ENCODE measurements around the gene POLDIP2.
"Not testable (repeated sequence)": the region's sequence is repeated elsewhere in the genome, so short reads cannot be mapped to it uniquely, and the experiment has no call there.

POLDIP2 gene

GRCh38 chr17:28340374-28340773 lies 17.0 kb downstream of the POLDIP2 start:
- DNase-seq (ENCODE audit: low read depth, low spot score) = no peak
- in situ Hi-C loops (cut with HindIII; ENCODE audit: low sequenced_read_pairs) = no loop called here
- H3K4me3 ChIP-seq (ENCODE audit: low read depth, low read length) = no peak overlapping the region
- TF ChIP-seq, protein P1, sequence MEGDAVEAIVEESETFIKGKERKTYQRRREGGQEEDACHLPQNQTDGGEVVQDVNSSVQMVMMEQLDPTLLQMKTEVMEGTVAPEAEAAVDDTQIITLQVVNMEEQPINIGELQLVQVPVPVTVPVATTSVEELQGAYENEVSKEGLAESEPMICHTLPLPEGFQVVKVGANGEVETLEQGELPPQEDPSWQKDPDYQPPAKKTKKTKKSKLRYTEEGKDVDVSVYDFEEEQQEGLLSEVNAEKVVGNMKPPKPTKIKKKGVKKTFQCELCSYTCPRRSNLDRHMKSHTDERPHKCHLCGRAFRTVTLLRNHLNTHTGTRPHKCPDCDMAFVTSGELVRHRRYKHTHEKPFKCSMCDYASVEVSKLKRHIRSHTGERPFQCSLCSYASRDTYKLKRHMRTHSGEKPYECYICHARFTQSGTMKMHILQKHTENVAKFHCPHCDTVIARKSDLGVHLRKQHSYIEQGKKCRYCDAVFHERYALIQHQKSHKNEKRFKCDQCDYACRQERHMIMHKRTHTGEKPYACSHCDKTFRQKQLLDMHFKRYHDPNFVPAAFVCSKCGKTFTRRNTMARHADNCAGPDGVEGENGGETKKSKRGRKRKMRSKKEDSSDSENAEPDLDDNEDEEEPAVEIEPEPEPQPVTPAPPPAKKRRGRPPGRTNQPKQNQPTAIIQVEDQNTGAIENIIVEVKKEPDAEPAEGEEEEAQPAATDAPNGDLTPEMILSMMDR (IDR thresholded peaks at IDR 0.05; ENCODE audit: low read depth, low read length) = no peak

GRCh38 chr17:28339431-28339830 lies 17.9 kb downstream of the POLDIP2 start:
- TF ChIP-seq, protein P1 (IDR thresholded peaks at IDR 0.05; ENCODE audit: low read depth, low read length) = no peak
- no peak for DNase-seq (ENCODE audit: low read depth, low spot score)
- H3K4me3 ChIP-seq (ENCODE audit: low read depth, low read length) = no peak overlapping the region
- in situ Hi-C loops (cut with HindIII; ENCODE audit: low sequenced_read_pairs) = no loop called here

GRCh38 chr17:28338769-28339212 lies 18.5 kb downstream of the POLDIP2 start:
- H3K4me3 ChIP-seq (ENCODE audit: low read depth, low read length); DNase-seq (ENCODE audit: low read depth, low spot score); in situ Hi-C loops (cut with HindIII; ENCODE audit: low sequenced_read_pairs): not testable (repeated sequence)

DNA sequence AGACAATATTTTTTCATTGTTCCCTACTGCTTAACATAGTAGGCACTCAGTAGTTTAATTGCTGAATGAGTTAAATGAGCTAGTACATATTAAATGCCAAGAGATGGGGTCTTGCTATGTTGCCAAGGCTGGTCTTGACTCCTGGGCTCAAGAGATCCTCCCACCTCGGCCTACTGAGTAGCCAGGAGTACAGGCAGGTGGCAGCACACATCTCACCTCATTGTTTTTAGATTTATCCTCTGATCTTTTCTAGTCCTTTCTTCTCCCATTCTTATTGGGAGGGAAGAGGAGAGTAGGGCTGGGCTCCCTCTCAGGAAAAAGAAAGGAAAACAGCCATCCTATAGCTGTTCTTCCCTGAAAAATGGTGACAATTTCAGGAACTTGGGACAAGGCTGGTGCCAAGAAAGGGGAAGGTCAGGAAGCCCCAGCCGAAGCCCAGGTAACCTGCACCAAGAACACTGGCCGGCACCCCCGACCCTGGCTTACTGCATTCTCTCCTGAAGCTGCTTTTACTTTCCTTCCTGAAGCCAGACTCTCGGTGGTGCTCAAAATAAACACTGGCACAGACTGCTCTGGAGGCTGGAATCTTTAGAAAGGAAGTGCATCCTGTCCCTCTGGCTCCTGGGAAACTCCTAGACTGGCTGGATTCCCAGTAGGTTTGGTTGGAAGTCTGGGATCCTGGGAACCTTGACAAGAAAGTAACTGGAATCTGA lies 19.1 kb downstream of the POLDIP2 start:
- no peak overlapping the region for H3K4me3 ChIP-seq (ENCODE audit: low read depth, low read length)
- peak; percentile 45 for DNase-seq (ENCODE audit: low read depth, low spot score)
- TF ChIP-seq, protein P1 (IDR thresholded peaks at IDR 0.05; ENCODE audit: low read depth, low read length) = no peak
- in situ Hi-C loops (cut with HindIII; ENCODE audit: low sequenced_read_pairs) = no loop called here

- peak overlapping the region; percentile 90 for H3K4me3 ChIP-seq (ENCODE audit: low read depth, low read length)
- TF ChIP-seq, protein P1 (IDR thresholded peaks at IDR 0.05; ENCODE audit: low read depth, low read length) = no peak
- in situ Hi-C loops (cut with HindIII; ENCODE audit: low sequenced_read_pairs) = no loop called here
- DNase-seq (ENCODE audit: low read depth, low spot score) = peak; percentile 91
Measured at GRCh38 chr17:28335959-28336871, 21.1 kb downstream of the POLDIP2 start.

DNA sequence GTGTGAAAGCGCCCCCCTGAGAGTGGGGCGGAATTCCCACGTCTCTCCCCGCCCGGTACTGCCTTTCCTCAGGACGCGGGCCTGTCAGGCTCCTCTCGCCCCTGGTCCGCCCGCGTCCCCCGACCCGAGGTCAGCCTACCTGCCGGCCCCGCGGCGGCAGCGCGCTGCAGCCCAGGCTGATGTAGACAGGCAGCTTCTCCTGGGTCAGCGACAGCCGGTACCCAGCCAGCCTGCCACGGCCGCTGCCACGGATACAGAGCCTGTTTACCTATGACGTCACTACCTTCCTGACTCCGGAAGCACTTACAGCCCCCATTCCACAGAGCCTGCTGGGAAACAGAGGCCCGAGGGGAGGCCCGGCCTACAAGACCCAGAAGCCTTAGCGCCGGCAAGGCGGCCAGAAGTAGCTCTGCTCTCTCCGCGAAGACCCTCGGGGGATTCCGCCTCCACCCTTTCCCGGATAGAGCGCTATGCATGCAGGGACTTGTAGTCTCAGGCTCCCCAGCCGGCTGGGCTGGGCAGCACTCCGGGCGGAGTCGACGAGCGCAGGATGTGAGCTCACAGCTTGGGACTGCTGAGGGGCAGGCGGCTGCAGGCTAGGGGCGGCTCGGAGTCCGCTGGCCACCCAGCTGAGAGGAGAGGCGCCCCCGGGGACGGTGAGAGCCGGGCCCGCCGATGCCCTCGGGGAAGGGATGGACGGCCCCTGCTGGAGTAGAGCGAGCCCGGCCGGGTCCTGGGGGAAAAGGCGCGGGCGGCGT lies 21.9 kb downstream of the POLDIP2 start, which contains the start of the genes IFT20 and TNFAIP1:
TSS of gene IFT20 (minus strand) at position 272 of the 758 bp plus-strand sequence. CDS start 3,487 bp downstream, outside the sequence.
TSS of gene TNFAIP1 (plus strand) at position 561 of the 758 bp plus-strand sequence. CDS start 3,761 bp downstream, outside the sequence.
- peak within 1 kb of the TSS; percentile 90 for H3K4me3 ChIP-seq (ENCODE audit: low read depth, low read length)
- TF ChIP-seq, protein P1 (IDR thresholded peaks at IDR 0.05; ENCODE audit: low read depth, low read length) = no peak
- DNase-seq (ENCODE audit: low read depth, low spot score) = peak; percentile 100
- in situ Hi-C loops (cut with HindIII; ENCODE audit: low sequenced_read_pairs) = no loop called here
